GM12801 (cell line): ENCODE measurements around the gene JAZF1.

Experiments used
- TF ChIP-seq, protein P1 (sequence below): IDR thresholded peaks from one replicate; pipeline ENCODE4 v1.5.1; 2011; ENCODE audit warnings: control low read depth; ENCODE audit not compliant: insufficient read length; ENCODE audit errors: extremely low read depth

JAZF1 gene

DNA sequence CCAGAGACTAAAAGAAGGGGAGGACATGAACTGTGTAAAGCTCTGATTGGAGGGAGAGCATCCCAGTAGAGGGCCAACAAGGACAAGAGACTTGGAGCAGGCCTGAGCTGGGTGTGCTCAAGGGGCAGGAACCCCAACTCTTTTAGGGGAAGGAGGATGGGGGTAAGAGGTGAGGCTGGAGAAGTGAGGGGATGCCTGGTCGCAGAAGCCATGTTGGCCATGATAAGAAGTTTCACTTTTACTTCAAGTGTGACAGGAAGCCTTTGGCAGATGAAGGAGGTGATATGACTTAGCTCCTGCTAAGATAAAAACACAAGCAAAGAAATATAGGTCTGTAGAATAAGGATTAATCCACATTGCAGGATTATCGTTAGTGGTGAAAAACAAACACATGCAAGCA is 208.3 kb downstream of the JAZF1 start:
- TF ChIP-seq, protein P1, sequence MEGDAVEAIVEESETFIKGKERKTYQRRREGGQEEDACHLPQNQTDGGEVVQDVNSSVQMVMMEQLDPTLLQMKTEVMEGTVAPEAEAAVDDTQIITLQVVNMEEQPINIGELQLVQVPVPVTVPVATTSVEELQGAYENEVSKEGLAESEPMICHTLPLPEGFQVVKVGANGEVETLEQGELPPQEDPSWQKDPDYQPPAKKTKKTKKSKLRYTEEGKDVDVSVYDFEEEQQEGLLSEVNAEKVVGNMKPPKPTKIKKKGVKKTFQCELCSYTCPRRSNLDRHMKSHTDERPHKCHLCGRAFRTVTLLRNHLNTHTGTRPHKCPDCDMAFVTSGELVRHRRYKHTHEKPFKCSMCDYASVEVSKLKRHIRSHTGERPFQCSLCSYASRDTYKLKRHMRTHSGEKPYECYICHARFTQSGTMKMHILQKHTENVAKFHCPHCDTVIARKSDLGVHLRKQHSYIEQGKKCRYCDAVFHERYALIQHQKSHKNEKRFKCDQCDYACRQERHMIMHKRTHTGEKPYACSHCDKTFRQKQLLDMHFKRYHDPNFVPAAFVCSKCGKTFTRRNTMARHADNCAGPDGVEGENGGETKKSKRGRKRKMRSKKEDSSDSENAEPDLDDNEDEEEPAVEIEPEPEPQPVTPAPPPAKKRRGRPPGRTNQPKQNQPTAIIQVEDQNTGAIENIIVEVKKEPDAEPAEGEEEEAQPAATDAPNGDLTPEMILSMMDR: no peak

DNA sequence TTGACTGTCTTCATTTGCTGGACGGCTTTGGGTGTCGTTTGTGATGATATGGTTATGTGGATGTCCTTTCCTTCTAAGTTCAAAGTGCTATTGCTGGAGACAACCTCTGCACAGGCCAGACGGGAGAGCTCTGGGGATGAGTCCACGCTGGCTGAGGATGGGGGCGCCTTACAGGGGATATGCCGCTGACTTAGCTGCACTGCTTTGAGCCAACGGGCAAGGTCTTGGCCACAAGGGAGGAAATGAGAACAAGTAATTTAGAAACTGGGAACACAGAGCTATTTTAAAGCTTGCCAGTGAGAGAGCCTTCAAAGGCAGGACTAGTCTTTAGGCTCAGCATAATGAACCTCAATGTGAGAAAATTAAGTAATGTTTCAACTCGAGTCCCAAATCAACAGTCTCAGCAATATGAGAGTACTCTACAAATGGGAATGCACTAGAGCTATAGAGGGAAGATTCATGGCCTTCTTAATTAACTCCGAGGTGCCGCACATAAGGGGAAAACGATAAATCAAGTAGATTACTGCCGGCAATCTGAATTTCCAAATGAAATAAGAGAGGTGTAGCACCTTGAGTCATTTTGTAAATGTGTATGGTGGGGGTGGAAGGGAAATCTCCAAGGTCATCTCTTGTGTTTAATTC is 209.3 kb downstream of the JAZF1 start:
- TF ChIP-seq, protein P1: no peak

DNA sequence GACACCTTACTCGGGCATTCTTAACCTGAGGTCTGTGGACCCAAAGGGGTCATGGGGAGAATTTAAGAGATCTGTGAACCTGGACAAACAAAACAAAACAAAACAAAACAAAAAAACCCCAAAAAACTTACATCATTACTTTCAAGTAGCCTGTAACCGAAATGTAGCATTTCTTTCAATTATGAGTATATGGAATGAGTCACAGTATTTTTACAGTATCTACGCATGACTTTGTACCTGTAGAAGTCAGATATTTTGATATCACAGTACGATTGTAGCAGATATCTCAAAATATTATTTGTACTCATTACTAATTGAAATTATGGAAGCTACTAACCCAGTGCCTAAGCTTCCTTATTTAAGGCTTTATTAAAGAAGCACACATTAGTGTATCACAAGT is 210.2 kb downstream of the JAZF1 start:
- TF ChIP-seq, protein P1: no peak

GRCh38 chr7:27969346-27969745 is 211.2 kb downstream of the JAZF1 start:
- TF ChIP-seq, protein P1: no peak

DNA sequence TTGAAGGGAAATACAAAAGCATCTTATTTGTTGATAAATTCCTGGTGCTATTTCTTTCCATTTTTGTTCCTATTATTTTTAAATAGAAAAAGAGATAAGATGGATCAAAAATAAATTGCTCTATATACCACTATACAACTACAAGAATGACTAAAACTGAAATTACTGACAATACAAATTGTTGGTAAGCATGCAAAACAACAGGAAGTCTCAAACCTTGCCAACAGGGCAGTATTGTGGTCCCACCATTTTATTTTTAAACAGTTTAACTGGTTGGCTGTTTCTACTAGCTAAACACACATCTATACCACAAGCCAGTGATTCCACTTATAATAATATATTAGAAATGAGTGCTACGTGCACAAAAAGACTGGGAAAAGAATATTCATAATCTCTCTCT is 213.0 kb downstream of the JAZF1 start:
- TF ChIP-seq, protein P1: no peak

DNA sequence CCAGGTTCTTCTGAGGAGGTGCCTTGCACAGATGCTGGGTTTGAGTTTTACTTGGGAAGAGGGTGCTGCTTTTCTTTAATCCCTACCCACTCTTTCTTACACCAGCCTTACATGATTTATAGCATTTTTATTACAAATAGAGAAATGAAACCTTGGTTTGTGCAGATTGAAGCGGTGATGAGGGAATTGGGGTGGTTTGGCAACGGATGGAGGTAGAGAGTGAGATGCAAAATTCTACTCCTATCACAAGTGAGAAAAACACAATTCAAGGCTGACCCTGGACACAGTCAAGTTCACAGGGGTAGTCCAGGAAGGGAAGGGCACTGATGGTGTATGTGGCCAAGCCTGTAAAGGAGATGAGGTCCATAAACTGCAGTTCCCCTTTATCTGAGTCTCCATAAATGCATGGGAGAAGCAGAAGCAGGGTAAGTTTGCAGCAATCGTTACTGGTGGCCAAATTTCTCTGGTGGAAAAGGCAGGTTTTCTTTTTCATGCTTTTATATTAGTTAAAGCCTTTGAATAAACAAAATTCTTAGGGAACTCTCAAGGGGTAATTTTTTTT is 214.3 kb downstream of the JAZF1 start:
- TF ChIP-seq, protein P1: no peak

- TF ChIP-seq, protein P1: no peak
Measured at GRCh38 chr7:27965650-27966049, 214.9 kb downstream of the JAZF1 start.
